Stimulated activated CD4-positive, alpha-beta T cell treated with anti-CD3 and anti-CD28 coated beads, Interleukin-12 subunit alpha, Interleukin-12 subunit beta, amount 100 ng/mL, for 24 hours (primary cell): ENCODE data around the gene BEST3.
"Not testable (repeated sequence)": the region's sequence is repeated elsewhere in the genome, so short reads cannot be mapped to it uniquely, and the experiment has no call there.

ENCODE experiments used
- DNase-seq, 2 experiments: peaks; one replicate each; pipeline ENCODE4 v3.0.0-alpha.2; 2020; ENCODE audit warnings: low read depth in 2 of 2

BEST3 gene

DNA sequence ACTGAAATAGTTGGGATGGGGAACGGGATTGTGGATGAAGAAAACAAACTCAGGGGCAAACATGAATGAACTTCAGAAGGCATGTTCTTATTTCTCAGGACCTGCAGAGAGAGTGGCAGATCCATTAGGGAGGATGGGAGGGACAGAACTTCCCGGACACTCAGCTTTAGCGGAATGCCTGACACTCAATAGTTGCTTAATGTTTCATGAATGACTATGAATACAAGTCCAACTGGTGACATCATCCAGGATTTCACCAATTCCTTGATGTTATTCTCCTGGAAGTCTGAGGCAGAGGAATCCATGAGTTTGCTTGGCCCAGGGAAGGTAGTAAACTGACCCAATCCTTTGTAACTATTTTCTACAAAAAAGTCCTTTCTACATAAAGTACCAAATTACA is 50.6 kb downstream of the BEST3 start:
- DNase-seq, result no peak

DNA sequence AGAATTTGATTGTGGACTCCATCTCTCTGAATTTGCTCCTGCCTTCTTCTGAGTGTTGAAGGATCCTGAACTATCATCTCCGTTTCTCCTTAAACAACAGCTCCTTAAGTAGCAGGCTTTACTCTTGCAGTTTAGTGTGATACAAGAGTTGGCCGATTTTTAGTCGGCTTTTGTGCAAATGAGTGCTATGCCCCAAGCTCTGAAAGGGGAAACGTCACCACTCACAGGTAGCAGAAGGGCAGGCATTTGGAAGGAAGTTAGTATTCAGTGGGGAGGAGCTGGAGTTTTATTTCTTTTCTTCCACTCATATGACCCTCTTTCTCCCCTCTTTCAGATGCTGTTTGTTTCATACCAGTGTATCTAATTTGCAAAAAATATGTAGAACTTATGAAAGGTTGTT is 51.9 kb downstream of the BEST3 start:
- DNase-seq, result no peak

- no peak for DNase-seq
Measured at GRCh38 chr12:69645031-69645430, 54.1 kb downstream of the BEST3 start.

DNA sequence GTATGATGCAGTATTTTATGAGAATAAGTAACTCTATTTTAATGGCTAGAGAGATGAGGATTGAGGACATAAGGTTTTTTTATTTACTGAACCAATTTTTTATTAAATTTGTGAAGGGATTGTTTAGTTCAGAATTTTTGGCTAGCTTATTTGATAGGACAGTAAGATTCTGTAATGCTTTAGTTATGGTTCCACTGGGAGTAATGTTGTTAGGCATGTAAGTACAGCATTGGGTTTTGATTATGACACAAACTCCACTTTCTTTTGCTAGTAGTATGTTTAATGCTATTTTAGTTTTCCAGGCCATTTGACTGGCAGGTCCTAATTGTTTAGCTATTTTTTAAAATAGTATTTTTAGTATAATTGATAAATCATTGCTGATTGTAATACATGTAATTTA is 54.6 kb downstream of the BEST3 start:
- no peak for DNase-seq

- DNase-seq, result no peak
Measured at GRCh38 chr12:69642531-69642930, 56.6 kb downstream of the BEST3 start.

GRCh38 chr12:69641546-69641945 is 57.6 kb downstream of the BEST3 start:
- no peak for DNase-seq

- DNase-seq, result peak; percentile 23 to 45
Measured at GRCh38 chr12:69639400-69640016, 59.6 kb downstream of the BEST3 start.

GRCh38 chr12:69633061-69633460 is 66.0 kb downstream of the BEST3 start:
- no peak for DNase-seq

GRCh38 chr12:69630191-69630590 is 68.9 kb downstream of the BEST3 start:
- DNase-seq, result no peak

GRCh38 chr12:69627501-69627900 is 71.6 kb downstream of the BEST3 start:
- DNase-seq, result no peak

DNA sequence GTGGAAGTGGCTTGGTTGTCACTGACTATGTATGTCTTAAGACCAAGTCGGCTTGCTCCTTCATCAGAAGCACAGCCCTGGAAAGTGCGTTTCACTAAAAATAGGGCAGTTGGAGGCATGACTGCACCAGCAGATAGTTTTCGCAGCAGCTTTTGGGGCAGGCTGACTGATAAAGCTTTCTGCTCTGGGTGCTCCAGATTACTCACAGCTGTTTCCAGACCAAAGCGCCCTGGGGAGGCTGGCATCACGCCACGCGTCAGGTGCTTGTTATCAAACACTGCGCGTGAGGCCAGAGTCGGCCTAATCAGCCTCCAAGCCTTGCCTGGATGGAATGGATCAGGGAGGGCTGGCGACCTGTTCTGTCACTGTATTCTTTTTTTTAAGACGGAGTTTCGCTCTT is 75.1 kb downstream of the BEST3 start:
- no peak for DNase-seq

DNA sequence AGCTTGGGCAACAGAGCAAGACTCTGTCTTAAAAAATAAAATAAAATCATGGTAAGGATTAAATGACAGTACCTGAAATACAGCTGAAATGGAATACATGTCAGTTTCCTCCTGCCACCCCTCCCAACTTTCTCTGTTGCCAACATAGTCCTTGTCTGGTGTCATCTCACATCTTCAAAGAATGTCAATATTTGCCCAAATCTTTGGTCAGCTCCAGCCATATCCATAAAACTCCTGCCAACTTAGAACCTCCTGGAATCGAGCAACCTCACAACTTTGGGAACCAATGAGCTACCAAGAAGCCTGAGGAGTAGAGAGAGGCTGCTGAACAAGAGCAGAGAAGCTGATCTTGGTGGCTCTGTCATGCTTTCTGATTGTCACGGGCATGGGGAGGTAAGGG is 77.6 kb downstream of the BEST3 start:
- DNase-seq, result no peak

DNA sequence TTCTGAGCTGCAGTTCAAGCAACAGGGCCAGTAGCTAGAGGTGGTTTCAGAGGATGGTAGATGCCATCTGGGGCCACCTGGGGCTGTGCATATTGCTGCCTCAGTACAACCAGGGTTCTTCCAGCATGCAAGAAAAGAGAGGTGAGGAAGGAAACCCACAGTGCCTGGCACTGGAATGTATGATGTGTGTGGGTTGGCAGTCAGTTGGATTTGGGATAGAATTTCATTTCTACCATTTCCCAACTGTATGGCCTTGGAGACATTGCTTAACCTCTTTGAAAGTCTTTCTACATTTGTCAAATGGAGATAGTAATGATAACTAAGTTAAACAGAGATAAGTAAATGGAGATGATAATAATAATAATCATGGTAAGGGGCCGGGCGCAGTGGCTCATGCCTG is 78.2 kb downstream of the BEST3 start:
- no peak for DNase-seq

DNA sequence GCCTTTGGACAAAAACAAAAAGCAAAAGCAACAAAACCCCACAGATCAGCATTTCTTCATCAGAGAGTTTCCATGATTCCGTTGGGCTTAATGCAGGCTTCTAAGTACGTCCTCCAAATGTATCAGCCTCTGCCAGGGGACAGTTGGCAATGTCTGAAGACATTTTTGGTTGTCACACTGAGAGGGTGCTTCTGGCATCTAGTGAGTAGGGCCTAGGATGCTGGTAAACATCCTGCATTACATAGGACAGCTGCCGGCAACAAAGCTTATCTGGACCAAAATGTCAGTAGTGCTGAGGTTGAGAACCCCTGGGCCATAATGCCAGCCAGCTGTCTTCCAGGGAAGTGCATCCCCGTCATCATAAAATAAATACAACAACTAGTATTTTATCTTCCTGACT is 79.0 kb downstream of the BEST3 start:
- DNase-seq, result no peak

DNA sequence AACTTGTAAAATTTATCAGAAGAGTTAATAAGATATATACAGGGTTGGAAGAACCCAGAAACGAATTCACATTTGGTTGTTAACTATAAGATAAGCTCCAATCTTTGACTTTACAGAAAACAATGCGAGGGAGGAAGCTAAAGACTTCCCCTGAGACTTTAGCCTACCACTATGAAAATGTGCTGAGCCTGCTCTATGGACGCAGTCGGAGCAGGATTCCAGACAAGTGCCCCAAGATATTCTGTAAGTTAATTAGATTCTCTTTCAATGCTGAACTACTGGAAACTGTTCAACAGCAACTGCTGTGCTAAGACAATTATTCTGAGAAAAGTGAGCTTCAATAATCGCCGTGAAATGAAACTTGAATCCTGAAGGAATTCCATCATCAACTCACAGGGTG is 80.1 kb downstream of the BEST3 start:
- no peak for DNase-seq

DNA sequence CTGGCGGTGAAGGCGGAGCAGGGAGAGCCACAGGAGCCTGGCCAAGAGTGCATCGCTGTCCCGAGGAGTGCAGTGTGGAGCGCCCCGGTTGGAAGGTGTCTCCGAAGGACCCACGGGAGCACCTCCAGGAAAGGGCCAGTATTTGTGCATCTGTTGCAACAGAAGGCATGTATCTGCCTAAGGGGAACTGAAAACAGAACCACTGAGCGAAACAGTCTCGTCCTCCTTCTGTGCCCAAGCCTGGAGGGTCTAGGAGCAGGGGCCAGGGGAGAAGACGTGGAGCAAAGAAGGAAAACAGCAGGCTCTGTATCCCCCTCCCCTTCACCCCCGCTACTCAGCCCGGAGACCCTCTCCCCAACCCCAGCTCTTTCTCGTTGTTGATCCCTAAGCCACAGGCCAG is 83.1 kb downstream of the BEST3 start:
- no peak for DNase-seq

GRCh38 chr12:69613351-69613750 is 85.8 kb downstream of the BEST3 start:
- DNase-seq, result no peak

- no peak for DNase-seq
Measured at GRCh38 chr12:69610729-69611128, 88.4 kb downstream of the BEST3 start, which contains the start of gene LRRC10. LRRC10 (minus strand) TSS chr12:69610907; CDS start chr12:69610838, 69 bp downstream.

- no peak for DNase-seq
Measured at GRCh38 chr12:69610126-69610525, 89.0 kb downstream of the BEST3 start.

GRCh38 chr12:69608114-69608513 is 91.0 kb downstream of the BEST3 start:
- no peak for DNase-seq

- DNase-seq, result not testable (repeated sequence)
Measured at GRCh38 chr12:69604275-69604674, 94.8 kb downstream of the BEST3 start.
